Subcutaneous abdominal adipose tissue (tissue), 5 donors: ENCODE data around the gene MYT1.
"Not testable (repeated sequence)": the region's sequence is repeated elsewhere in the genome, so short reads cannot be mapped to it uniquely, and the experiment has no call there.

Source experiments
- H3K27ac ChIP-seq: one replicate; pipeline ENCODE4 v1.7.0; 2013; ENCODE audit warnings: low read depth, mild to moderate bottlenecking, inconsistent platforms, low read length, moderate library complexity
- H3K27me3 ChIP-seq, 5 donors: one replicate each; pipeline ENCODE4 v1.7.0; 2013; ENCODE audit warnings: low read length in 5 of 5, inconsistent platforms in 1 of 5; ENCODE audit not compliant: control insufficient read depth in 5 of 5, insufficient read depth in 4 of 5
- H3K36me3 ChIP-seq, 5 donors: one replicate each; pipeline ENCODE4 v1.7.0; 2013; ENCODE audit warnings: low read length in 5 of 5; ENCODE audit not compliant: control insufficient read depth in 5 of 5, insufficient read depth in 5 of 5
- H3K4me1 ChIP-seq, 5 donors: one replicate each; pipeline ENCODE4 v1.7.0; 2013; ENCODE audit warnings: low read length in 5 of 5, mild to moderate bottlenecking in 3 of 5, moderate library complexity in 1 of 5; ENCODE audit not compliant: control insufficient read depth in 5 of 5, insufficient read depth in 5 of 5
- H3K4me3 ChIP-seq, 5 donors: one replicate each; pipeline ENCODE4 v1.7.0; 2013; ENCODE audit warnings: low read length in 5 of 5, low read depth in 1 of 5
- H3K9ac ChIP-seq, 5 donors: one replicate each; pipeline ENCODE4 v1.7.0; 2013; ENCODE audit warnings: low read length in 5 of 5, mild to moderate bottlenecking in 4 of 5, moderate library complexity in 3 of 5
- H3K9me3 ChIP-seq, 5 donors: one replicate each; pipeline ENCODE4 v1.7.0; 2013; ENCODE audit warnings: low read length in 5 of 5; ENCODE audit not compliant: control insufficient read depth in 5 of 5
- donor health status: healthy.
- donor health status: healthy.
- donor health status: healthy.
- donor health status: healthy.
- donor health status: healthy.

MYT1 gene

DNA sequence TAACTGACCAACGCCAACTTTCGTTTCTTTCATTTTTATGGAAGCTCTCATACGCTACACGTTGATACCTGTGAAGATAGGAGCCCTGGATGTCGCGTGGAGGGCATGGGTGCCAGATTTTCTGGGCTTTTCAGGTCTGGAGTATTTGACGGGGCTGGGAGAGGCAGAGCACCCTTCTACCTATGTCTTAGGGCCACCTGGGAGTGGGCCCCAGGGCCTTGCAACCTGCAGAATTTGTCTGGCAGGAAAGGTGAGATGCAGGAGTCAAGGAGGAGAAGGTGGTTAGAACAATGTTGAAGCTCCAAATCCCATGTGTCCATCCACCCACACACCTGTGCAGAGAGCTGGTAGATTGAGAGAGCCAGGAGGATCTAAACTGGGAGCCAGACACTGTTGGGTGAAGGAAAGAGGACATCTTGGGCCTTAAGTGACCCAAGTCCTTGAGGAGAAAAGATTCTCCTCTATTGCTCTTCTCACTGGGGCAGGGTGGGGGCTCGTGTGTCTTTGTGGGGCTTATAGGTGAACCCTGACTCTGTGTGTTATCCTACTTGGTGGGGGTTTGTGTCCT lies 63.9 kb downstream of the MYT1 start:
- peaks cover 0 to 15% (median 0%) of the 10 kb centered on the region in 5 donors for H3K27me3 ChIP-seq
- H3K36me3 ChIP-seq: no peaks in the 10 kb centered on the region
- H3K9me3 ChIP-seq: no peaks in the 10 kb centered on the region
- no peak overlapping the region for H3K4me3 ChIP-seq
- peaks cover 0 to 21% (median 15%) of the 10 kb centered on the region in 5 donors for H3K4me1 ChIP-seq
- H3K9ac ChIP-seq: no peak overlapping the region
- H3K27ac ChIP-seq: no peak overlapping the region

DNA sequence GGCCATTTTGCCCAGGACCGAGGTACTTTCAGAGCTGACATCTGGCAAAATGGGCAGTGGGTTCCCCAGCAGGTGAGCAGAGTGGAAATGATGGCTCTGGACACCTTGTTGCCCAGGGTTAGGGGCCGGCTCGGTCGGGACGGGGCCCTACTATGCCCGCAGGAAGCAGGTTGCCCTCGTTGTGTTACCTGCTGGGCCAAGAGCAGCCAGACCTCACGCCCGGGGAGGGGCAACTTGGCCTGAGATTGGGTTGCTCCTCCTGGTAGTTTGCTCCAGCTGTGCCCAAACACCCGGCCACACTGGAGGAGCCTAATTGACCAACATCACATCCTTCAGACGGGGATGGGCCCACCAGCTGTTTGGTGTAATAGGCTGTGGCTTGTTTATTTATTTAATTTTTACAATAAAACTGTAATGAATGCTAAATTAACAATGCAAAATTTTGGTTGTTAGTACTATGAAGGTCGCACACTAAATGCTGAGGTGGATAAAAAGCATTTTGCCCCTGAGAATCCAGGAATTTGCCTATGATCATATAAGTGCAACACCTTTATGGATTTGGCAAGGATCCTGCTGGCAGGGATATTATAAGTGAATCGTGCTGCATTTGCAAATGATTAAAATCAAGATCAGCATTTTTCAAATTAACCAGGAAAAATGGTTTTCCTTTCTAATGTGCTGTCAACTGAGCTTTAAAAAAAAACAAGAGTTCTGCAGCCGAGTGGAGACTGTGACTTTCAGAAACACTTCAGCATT lies 64.7 kb downstream of the MYT1 start:
- Histone ChIP-seq H3K9me3 (no peaks in the 10 kb centered on the region), H3K9ac (no peak overlapping the region), H3K27ac (no peak overlapping the region), H3K27me3 (peaks cover 0 to 14% (median 0%) of the 10 kb centered on the region in 5 donors), H3K4me1 (peaks cover 0 to 19% (median 10%) of the 10 kb centered on the region in 5 donors), H3K36me3 (no peaks in the 10 kb centered on the region), H3K4me3 (no peak overlapping the region)

DNA sequence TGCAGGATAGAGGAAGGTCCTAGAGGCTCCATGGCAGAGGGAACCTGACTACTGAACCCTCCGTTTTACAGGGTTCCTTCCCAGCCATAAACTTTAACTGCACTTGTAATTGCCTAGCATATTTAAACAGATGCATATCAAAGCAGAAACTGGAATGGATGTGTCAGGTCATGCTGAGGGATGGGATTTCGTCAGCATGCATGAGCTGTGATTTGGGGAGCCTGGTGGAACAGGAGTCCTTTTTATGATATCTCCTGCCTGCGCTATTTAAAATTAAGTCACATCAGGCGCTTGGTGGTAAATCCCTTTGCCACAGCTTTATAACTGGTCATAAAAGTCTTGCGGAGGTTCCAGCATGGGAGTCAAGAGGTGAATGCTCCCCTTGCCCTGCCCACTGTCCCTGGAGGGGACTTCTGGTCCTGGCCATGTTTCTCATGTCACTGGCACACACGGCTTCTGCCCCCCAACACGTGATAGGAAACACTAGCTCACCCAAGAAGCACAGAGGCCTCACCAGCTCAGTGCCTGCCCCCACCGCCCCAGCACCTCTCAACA lies 65.3 kb downstream of the MYT1 start:
- Histone ChIP-seq H3K27ac (no peak overlapping the region), H3K9me3 (no peaks in the 10 kb centered on the region), H3K9ac (no peak overlapping the region), H3K27me3 (peaks cover 0 to 13% (median 0%) of the 10 kb centered on the region in 5 donors), H3K36me3 (no peaks in the 10 kb centered on the region), H3K4me1 (peaks cover 0 to 14% (median 7%) of the 10 kb centered on the region in 5 donors), H3K4me3 (no peak overlapping the region)

DNA sequence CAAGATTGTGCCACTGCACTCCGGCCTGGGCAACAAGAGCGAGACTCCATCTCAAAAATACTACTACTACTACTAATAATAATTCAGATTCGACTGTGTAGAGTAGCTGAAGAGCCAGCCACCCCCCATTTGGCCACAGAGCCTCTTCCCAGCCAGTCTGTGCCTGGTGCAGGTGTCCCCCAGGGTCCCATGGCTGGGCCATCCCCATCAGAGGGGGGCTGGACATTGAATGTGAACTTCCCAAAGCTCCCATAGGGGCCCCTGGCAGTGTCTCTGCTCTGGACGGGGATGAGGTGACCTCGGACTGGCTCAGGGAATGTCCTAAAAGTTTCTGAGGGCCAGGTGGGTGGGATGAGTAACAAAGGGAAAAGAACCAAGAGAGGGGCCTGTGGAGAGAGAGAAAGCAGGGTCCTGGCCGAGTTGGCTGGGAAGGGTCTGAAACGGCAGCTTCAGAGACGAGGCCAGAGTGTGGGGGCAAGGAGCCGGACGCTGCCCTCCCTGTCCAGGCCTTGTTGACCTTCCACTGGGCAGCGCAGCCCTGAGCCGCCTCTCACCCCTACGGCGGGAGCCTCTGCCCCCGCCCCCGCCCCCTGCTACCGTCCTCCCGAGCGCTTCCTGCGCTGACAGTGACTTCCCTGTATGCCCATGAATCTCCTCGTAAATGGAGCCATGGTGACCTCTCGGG lies 66.4 kb downstream of the MYT1 start:
- Histone ChIP-seq H3K27ac (no peak overlapping the region), H3K9ac (no peak overlapping the region), H3K36me3 (no peaks in the 10 kb centered on the region), H3K4me1 (peaks cover 0 to 12% (median 7%) of the 10 kb centered on the region in 5 donors), H3K27me3 (peaks cover 0 to 8% (median 0%) of the 10 kb centered on the region in 5 donors), H3K4me3 (no peak overlapping the region), H3K9me3 (no peaks in the 10 kb centered on the region)

DNA sequence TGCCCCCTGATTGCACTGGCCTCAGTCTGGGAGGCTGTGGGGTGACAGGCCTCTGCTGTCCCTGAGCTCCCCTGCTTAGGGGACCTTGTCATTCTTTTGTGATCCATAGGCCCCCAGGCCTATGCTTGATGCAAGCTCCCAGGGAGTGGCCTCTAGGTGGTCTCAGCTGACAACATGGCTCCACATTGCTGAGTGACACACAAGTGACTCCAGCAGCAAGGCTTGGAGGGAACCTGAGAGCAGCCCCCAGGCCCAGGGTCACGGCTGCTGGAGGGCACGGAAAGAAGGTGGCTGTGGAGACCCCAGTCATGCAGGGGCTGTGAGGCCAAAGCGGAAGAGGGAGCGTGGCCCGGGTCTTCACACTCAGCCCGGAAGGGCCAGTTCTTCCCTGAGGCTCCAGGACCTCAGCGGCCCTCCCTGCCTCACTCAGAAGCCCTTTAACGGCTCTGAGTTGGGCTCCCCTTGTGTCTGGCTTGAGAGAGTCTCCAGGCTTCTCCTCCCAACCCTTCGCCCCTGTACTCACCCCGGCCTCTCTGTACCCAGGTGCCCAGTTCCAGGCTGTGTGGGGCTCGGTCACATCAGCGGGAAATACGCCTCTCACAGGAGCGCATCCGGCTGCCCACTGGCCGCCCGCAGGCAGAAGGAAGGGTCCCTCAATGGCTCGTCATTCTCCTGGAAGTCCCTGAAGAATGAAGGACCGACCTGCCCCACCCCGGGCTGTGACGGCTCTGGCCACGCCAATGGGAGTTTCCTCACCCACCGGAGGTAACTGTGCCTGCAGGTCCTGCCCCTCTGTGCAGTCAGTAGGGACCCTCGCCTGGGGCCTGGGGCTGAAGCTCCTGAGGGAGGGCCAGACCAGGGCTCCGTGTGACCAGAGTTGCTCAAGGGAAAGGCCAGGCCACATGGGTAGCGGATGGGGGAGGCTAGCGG lies 67.6 kb downstream of the MYT1 start:
- Histone ChIP-seq H3K9me3 (no peaks in the 10 kb centered on the region), H3K27me3 (peaks cover 0 to 3% (median 0%) of the 10 kb centered on the region in 5 donors), H3K36me3 (no peaks in the 10 kb centered on the region), H3K4me3 (no peak overlapping the region), H3K27ac (no peak overlapping the region), H3K4me1 (peaks cover 0 to 12% (median 7%) of the 10 kb centered on the region in 5 donors), H3K9ac (no peak overlapping the region)

DNA sequence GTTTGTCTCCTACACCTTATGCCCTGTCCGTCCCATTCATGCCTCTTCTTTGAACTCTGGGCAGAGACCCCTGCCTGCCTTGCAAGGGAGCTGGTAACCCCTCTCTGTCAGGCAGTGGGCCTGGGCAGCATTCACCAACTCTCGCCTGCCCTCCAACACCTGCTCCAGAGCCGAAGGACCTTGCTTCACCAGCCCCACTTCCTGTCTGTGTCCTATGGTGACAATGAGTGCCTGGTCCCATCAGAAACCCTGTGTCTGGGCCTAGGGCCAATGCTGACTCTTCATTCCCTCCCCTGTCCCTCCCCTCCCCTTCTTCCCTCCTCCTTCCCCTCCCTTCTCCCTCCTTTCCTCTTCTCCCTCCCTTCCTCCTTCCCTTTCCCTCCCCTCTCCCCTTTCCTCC lies 68.5 kb downstream of the MYT1 start:
- no peaks in the 10 kb centered on the region for H3K9me3 ChIP-seq
- H3K27me3 ChIP-seq: peaks cover 0 to 3% (median 0%) of the 10 kb centered on the region in 5 donors
- H3K4me1 ChIP-seq: peaks cover 0 to 12% (median 7%) of the 10 kb centered on the region in 5 donors
- H3K27ac ChIP-seq: no peak overlapping the region
- H3K36me3 ChIP-seq: no peaks in the 10 kb centered on the region
- H3K4me3 ChIP-seq: no peak overlapping the region
- H3K9ac ChIP-seq: no peak overlapping the region

DNA sequence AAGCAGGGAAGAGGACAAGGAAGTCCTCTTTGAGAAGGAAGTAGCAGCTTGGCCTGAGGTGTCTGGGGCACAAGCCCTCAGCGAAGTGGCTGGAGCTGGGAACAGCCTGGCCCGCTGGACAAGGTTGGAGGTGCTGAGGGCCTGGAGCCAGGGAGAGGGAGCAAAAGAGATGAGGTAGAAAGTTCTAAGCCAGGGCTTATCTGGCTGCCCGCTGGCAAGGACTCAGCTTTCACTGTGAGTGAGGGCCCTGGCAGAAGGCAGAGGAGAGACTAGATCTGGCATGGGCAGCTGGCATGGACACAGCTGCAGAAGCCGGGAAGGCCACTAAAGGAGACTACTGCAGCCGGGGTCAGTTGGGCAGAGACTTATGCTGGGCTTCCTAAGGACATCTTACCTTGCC lies 69.5 kb downstream of the MYT1 start:
- H3K27ac ChIP-seq: no peak overlapping the region
- H3K4me1 ChIP-seq: peaks cover 0 to 12% (median 7%) of the 10 kb centered on the region in 5 donors
- H3K9ac ChIP-seq: no peak overlapping the region

DNA sequence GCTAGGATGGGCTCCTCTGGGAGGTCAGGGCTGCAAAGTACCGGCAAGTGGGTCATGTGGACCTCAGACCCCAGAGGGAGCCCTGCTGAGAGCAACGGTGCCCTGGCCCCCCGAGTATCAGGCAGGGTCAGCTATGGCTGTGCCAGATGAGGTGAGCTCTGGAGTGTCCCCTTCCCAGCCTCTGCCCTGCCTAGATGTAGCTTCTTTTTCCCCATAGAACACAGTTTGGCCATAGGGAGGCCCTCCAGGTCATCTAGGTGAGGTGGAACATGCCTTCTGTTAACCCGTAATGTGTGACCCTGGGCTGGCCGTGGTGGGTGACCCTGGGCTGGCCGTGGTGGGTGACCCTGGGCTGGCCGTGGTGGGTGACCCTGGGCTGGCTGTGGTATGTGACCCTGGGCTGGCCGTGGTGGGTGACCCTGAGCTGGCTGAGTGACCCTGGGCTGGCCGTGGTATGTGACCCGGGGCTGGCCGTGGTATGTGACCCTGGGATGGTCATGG lies 70.1 kb downstream of the MYT1 start:
- H3K9me3 ChIP-seq: no peaks in the 10 kb centered on the region
- peaks cover 0 to 3% (median 0%) of the 10 kb centered on the region in 5 donors for H3K27me3 ChIP-seq
- no peak overlapping the region for H3K27ac ChIP-seq
- H3K36me3 ChIP-seq: no peaks in the 10 kb centered on the region
- H3K4me3 ChIP-seq: no peak overlapping the region
- H3K9ac ChIP-seq: no peak overlapping the region
- H3K4me1 ChIP-seq: peaks cover 0 to 12% (median 7%) of the 10 kb centered on the region in 5 donors

More for the DNA sequence above, 69.5 kb downstream of the MYT1 start:
- Histone ChIP-seq H3K27me3 (peaks cover 0 to 3% (median 0%) of the 10 kb centered on the region in 5 donors), H3K36me3 (no peaks in the 10 kb centered on the region), H3K9me3 (no peaks in the 10 kb centered on the region), H3K4me3 (no peak overlapping the region)

DNA sequence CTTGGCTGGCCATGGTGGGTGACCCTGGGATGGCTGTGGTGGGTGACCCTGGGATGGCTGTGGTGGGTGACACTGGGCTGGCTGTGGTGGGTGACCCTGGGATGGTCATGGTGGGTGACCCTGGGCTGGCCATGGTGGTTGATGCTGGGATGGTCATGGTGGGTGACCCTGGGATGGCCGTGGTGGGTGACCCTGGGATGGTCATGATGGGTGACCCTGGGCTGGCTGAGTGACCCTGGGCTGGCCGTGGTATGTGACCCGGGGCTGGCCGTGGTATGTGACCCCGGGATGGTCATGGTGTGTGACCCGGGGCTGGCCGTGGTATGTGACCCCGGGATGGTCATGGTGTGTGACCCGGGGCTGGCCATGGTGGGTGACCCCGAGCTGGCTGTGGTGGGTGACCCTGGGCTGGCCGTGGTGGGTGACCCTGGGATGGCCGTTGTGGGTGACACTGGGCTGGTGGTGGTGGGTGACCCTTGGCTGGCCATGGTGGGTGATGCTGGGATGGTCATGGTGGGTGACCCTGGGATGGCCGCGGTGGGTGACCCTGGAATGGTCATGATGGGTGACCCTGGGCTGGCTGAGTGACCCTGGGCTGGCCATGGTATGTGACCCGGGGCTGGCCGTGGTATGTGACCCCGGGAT lies 70.8 kb downstream of the MYT1 start:
- not testable (repeated sequence) for H3K36me3 ChIP-seq, H3K4me3 ChIP-seq, H3K9me3 ChIP-seq, H3K27ac ChIP-seq, H3K27me3 ChIP-seq, H3K9ac ChIP-seq
- peaks cover 0 to 12% (median 7%) of the 10 kb centered on the region in 5 donors for H3K4me1 ChIP-seq
